A549 (cell line): ENCODE results near the gene HNRNPLL. TPM values are rescaled to one million over a fixed set of nuclear protein-coding genes. Genes with fewer than 3 reads are reported as not detected.

Source experiments
- ATAC-seq, 2 experiments: fragments of 200-7000 bp in 1 of 2; fragments of >200 bp in 1 of 2; cut with Nextera tagmentation in 1 of 2; cut with Tn5 transposase in 1 of 2; 3 replicates each; pipeline versions ENCODE4 v1.8.0 to v1.9.1; 2018 to 2020; ENCODE audit warnings: mild to moderate bottlenecking in 1 of 2, moderate library complexity in 1 of 2
- CTCF ChIA-PET: fragments of 300-600 bp; sonication (Branson Sonifier 250); formaldehyde crosslinking; extraction: SDS; loops from one replicate; lab custom pipeline; 2021; ENCODE audit warnings: antibody characterized with exemption, inconsistent platforms; lab: Yijun Ruan, JAX
- POLR2A ChIA-PET: fragments of 350-600 bp; formaldehyde crosslinking; extraction: SDS; loops from one replicate; lab custom pipeline; 2021; ENCODE audit warnings: antibody characterized with exemption, inconsistent platforms; lab: Yijun Ruan, JAX
- DNase-seq, 2 experiments: peaks; one replicate each; pipeline versions ENCODE4 v3.0.0 to v3.0.0-alpha.2; 2011 to 2016; ENCODE audit warnings: low read depth in 1 of 2, low spot score in 1 of 2
- FAIRE-seq: peaks from 2 replicates; lab custom pipeline; 2011; peaks lifted over from hg19 to GRCh38; lab: Jason Lieb, UNC
- H3K27ac ChIP-seq, 2 experiments: fragments of >200 bp; sonication (Bioruptor Twin); formaldehyde crosslinking; 3 replicates each; pipeline ENCODE4 v1.5.1; 2016 to 2017
- H3K4me1 ChIP-seq: fragments of >200 bp; sonication (Bioruptor Twin); formaldehyde crosslinking; 3 replicates; pipeline ENCODE4 v1.6.1; 2016
- H3K4me2 ChIP-seq: fragments of >200 bp; sonication (Bioruptor Twin); formaldehyde crosslinking; 3 replicates; pipeline ENCODE4 v1.6.1; 2016
- H3K4me3 ChIP-seq: fragments of >200 bp; sonication (Bioruptor Twin); formaldehyde crosslinking; 3 replicates; pipeline ENCODE4 v1.5.1; 2016
- H3K9me3 ChIP-seq: fragments of >200 bp; sonication (Bioruptor Twin); formaldehyde crosslinking; 3 replicates; pipeline ENCODE4 v1.6.1; 2016
- BHLHE40 ChIP-seq: IDR thresholded peaks from 2 replicates; pipeline ENCODE4 v1.6.1; 2012; ENCODE audit warnings: low read depth, low read length, inconsistent platforms
- EHMT2 ChIP-seq: fragments of 200-600 bp; sonication (generic); IDR thresholded peaks from 2 replicates; pipeline ENCODE4 v1.6.1; 2016; ENCODE audit warnings: antibody characterized with exemption, low read depth, mild to moderate bottlenecking, moderate library complexity
- ESRRA ChIP-seq: fragments of 150-350 bp; IDR thresholded peaks from 2 replicates; pipeline ENCODE4 v1.6.1; 2014; ENCODE audit warnings: mild to moderate bottlenecking, low read length, borderline replicate concordance
- FOXS1 ChIP-seq: fragments of 250-450 bp; sonication (Bioruptor Pico); IDR thresholded peaks from 2 replicates; pipeline ENCODE4 v1.5.0; 2020; ENCODE audit warnings: mild to moderate bottlenecking, moderate library complexity
- GATA3 ChIP-seq: IDR thresholded peaks from 2 replicates; pipeline ENCODE4 v1.6.1; 2012; ENCODE audit warnings: borderline replicate concordance
- HEYL ChIP-seq: fragments of 250-450 bp; sonication (Bioruptor Pico); IDR thresholded peaks from 2 replicates; pipeline ENCODE4 v1.8.0; 2021; ENCODE audit warnings: mild to moderate bottlenecking, moderate library complexity
- JUNB ChIP-seq: fragments of >200 bp; sonication (Bioruptor Twin); formaldehyde crosslinking; IDR thresholded peaks from 2 replicates; pipeline ENCODE4 v1.6.1; 2016
- TFCP2L1 ChIP-seq: fragments of 250-450 bp; sonication (Bioruptor Pico); IDR thresholded peaks from 2 replicates; pipeline ENCODE4 v1.5.0; 2021; ENCODE audit warnings: mild to moderate bottlenecking
- WGBS: methylation state at CpG from one replicate; pipeline ENCODE4 v1.1.6; 2017; ENCODE audit errors: missing lambda C conversion rate; 5-methylcytosine and 5-hydroxymethylcytosine counted together
- polyA plus RNA-seq, 4 experiments: library from polyadenylated mRNA; depleted of rRNA in 3 of 4; stranded (reverse); fragments of >200 nt; fragmentation: RNase III in 1 of 4; extraction: RNeasy Plus Mini Kit Qiagen cat#74134 plus additional on column Dnase treatment in 1 of 4; gene quantifications; 2 replicates in 3 of 4; 3 replicates in 1 of 4; pipeline ENCODE4 v1.2.3, GENCODE V29; 2011 to 2017
- TF ChIP-seq, protein P1 (sequence below): fragments of >200 bp; sonication (Bioruptor Twin); formaldehyde crosslinking; IDR thresholded peaks from 3 replicates; pipeline ENCODE4 v1.5.1; 2016
- TF ChIP-seq, protein P2 (sequence below): fragments of 250-450 bp; sonication (Bioruptor Pico); IDR thresholded peaks from 2 replicates; pipeline ENCODE4 v1.5.0; 2020; ENCODE audit warnings: low read depth, mild to moderate bottlenecking, moderate library complexity
- TF ChIP-seq, protein P3 (sequence below): fragments of 450-650 bp; IDR thresholded peaks from 2 replicates; pipeline ENCODE4 v1.6.1; 2014; ENCODE audit warnings: antibody characterized with exemption

HNRNPLL gene
- polyA plus RNA-seq, 2 of the 4 experiments (the other 2 are of a cell fraction), result 39.0 to 73.8 TPM

DNA sequence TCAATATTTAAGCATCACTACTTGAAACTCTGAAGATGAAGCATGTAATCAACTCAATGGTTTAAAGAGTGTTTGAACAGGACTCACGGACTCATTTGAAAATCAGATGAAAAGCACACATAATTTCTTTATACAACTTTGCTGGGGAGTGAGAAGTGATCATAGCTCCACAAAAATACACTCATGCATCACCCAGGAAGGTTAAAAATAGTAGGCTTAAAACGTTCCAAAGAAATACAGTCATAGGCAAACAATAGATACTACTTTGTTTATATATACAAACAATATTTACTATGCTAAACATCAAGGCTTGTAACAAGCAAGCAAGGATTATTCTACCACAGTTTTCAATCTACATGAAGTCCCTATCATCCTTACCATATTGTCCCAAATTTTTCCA lies 11.6 kb downstream of the HNRNPLL start (continued):
- TF ChIP-seq, protein P1, sequence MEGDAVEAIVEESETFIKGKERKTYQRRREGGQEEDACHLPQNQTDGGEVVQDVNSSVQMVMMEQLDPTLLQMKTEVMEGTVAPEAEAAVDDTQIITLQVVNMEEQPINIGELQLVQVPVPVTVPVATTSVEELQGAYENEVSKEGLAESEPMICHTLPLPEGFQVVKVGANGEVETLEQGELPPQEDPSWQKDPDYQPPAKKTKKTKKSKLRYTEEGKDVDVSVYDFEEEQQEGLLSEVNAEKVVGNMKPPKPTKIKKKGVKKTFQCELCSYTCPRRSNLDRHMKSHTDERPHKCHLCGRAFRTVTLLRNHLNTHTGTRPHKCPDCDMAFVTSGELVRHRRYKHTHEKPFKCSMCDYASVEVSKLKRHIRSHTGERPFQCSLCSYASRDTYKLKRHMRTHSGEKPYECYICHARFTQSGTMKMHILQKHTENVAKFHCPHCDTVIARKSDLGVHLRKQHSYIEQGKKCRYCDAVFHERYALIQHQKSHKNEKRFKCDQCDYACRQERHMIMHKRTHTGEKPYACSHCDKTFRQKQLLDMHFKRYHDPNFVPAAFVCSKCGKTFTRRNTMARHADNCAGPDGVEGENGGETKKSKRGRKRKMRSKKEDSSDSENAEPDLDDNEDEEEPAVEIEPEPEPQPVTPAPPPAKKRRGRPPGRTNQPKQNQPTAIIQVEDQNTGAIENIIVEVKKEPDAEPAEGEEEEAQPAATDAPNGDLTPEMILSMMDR, result no peak
- no peak for TF ChIP-seq JUNB
- TF ChIP-seq, protein P2, sequence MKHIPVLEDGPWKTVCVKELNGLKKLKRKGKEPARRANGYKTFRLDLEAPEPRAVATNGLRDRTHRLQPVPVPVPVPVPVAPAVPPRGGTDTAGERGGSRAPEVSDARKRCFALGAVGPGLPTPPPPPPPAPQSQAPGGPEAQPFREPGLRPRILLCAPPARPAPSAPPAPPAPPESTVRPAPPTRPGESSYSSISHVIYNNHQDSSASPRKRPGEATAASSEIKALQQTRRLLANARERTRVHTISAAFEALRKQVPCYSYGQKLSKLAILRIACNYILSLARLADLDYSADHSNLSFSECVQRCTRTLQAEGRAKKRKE (CRISPR knock-in tag), result no peak

DNA sequence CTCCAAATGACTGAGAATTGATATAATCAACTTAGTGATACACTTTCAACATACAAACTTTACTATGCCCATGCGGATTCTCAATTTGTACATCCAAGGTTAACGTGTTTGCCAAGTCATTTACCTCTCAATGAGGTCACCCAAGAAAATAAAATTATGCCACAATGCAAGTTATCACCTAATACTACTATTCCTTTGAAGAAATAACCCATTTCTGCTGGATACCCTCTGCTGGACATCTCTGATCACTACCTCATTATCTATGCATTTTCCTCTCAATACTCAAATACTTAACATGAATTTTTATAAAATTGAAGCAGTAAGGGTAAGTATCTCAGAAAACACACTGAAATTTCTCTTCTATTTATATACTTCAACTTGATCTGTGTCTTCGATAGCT lies 12.7 kb downstream of the HNRNPLL start:
- ChIA-PET CTCF (interaction anchor here (0.8 to 21.2 kb wide), 5 partner anchors 8 to 142 kb away, joined by 3 to 423 read pairs (median 5); no protein-coding TSS in a partner anchor), POLR2A (interaction anchor here (1.1 kb wide), 1 partner anchor 161 kb away, joined by 5 read pairs; the partner anchor contains the start of gene SRSF7)
- no peak overlapping the region for H3K4me2 ChIP-seq
- DNase-seq (no peak), FAIRE-seq (peak; percentile 49), ATAC-seq (peak; percentile 34 to 60; a peak in 4 of 6 replicates)
- TF ChIP-seq, protein P1, result peak; percentile 20; the same call in 2 of the 3 replicates
- TF ChIP-seq BHLHE40, result no peak
- H3K9me3 ChIP-seq, result no peaks in the 10 kb centered on the region
- no peak overlapping the region for H3K4me3 ChIP-seq
- WGBS, result 86% methylated on average over 3 of the region's 3 CpGs
- H3K4me1 ChIP-seq, result peaks cover 56% of the 10 kb centered on the region
- no peak overlapping the region for H3K27ac ChIP-seq

DNA sequence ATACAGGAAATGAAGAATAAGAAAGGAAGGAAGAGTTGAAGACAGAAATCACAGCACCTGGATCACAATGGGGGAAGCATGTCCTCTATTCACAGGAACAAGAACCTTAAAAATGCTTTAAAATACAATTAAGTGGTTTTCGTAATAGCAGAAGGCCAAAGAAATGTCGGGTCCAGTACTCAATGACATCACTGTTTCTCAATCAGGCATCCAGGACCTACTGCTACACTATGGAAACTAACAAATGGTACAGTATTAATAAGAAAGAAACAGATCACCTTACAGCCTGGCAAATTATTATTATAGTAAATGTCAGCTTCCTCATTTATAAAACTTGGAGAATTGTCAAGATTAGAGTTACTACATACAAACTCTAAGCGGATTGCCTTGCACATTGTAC lies 15.8 kb downstream of the HNRNPLL start:
- TF ChIP-seq EHMT2 (no peak), TFCP2L1 (no peak)
- Histone ChIP-seq H3K4me3 (no peak overlapping the region), H3K9me3 (no peaks in the 10 kb centered on the region), H3K4me1 (peaks cover 25% of the 10 kb centered on the region), H3K4me2 (no peak overlapping the region), H3K27ac (no peak overlapping the region)
- ChIA-PET POLR2A (no interaction called here), CTCF (interaction anchor here (1.8 to 21.2 kb wide), 2 partner anchors 16 to 145 kb away, joined by 6 to 423 read pairs; partner anchors contain the start of gene HNRNPLL)
- DNase-seq (no peak), FAIRE-seq (no peak), ATAC-seq (no peak)
- WGBS, result 92% methylated on average over 3 of the region's 3 CpGs

DNA sequence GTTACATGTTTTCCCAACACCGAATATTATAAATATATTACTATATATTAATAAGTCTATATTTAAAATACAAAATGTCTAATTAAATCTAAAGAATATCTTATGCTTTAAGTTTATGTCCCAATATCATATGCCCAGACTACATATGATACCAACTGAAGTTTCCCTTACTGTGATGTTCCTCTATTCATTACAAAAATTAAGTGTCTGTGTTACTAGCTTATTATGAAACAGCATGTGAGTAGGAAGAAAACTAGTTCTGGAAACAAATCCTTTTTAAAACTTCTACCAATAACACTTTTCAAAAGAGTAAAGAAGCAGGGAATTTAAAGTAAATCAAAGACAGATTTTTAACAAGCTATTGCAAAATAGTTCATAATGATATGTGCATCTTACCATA lies 17.8 kb downstream of the HNRNPLL start:
- Histone ChIP-seq H3K4me1 (peaks cover 12% of the 10 kb centered on the region; the same call in 2 of the 3 replicates), H3K4me3 (no peak overlapping the region), H3K27ac (no peak overlapping the region), H3K4me2 (no peak overlapping the region), H3K9me3 (no peaks in the 10 kb centered on the region)
- ATAC-seq (no peak), DNase-seq (no peak), FAIRE-seq (peak; percentile 18)
- WGBS, result 92% methylated on average over 1 of the region's 1 CpG
- ChIA-PET CTCF (interaction anchor here (1.3 to 21.2 kb wide), 3 partner anchors 15 to 163 kb away, joined by 4 to 423 read pairs (median 138); partner anchors contain the start of gene HNRNPLL), POLR2A (interaction anchor here (5.2 kb wide), 1 partner anchor 166 kb away, joined by 57 read pairs; the partner anchor contains the start of gene SRSF7)
- no peak for TF ChIP-seq GATA3
- TF ChIP-seq, protein P3, sequence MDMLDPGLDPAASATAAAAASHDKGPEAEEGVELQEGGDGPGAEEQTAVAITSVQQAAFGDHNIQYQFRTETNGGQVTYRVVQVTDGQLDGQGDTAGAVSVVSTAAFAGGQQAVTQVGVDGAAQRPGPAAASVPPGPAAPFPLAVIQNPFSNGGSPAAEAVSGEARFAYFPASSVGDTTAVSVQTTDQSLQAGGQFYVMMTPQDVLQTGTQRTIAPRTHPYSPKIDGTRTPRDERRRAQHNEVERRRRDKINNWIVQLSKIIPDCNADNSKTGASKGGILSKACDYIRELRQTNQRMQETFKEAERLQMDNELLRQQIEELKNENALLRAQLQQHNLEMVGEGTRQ, result no peak
- no peak for TF ChIP-seq ESRRA
- no peak for TF ChIP-seq HEYL (CRISPR knock-in tag)
- TF ChIP-seq FOXS1 (CRISPR knock-in tag), result no peak
